ENCODE data around the gene DACH1.
"Not testable (repeated sequence)": the region's sequence is repeated elsewhere in the genome, so short reads cannot be mapped to it uniquely, and the experiment has no call there.

DACH1 gene

DNA sequence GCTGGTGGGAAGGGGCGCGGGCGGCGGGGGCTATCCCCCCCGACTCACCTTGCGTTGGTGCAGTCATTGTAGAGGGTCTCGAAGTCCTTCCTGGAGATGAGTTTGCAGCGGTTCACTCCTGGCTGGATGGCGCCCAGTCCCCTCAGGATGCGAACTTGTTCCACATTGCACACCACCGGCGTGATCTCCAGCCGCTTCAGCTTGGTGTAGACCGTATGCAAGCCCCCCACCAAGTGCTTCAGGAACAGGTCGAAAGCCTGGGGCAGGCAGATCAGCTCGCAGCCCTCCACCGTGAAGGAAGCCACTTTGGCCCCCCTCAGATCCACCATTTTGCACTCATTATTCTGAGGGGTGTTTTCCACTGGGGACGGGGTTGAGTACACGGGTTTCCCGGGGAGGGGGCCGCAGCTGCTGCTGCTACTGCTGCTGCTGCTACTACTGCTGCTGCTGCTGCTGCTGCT, 1.1 kb downstream of the DACH1 start:
- no peak for FAIRE-seq

DNA sequence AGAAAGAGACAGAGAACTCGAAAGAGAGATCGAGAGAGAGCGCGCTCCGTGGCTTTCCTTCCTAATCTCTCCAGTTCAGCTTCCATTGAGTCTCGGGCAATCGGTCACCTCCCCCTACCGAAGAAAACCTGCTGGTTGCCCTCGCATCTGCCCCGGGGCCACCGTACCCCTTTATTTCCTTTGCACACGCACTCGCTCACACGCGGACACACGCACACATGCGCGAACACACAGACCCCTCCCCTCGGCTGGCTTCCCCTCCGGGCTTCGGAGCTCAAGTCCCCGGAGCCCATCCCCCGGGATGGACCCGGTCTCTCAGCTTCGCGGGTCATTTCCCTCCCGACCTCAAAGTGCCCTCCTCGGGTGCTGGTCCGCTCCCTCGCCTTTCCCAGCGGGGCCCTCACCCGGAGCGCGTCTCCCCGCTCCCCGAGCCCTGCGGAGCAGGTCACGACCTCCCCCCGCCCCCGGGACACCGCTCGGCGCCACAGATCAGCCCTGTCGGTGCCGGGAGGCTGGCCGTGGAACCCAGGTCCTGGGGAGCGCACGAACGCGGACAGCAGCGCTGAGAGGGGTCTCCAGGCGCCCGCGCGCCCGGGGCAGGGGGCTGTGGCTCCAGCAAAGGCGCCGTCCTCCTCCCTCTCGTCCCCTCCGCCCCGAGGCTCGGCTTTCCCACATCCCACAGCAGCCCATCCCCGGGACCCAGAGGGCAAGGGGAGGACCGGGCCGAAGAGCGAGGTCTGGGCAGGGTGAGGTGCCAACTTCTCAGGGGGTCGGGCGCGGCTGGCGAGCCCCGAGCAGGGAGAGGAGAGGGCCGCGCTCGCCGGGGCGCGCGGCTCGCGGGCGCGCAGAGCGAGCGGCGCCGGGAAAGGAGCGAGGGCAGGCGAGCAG, 1.8 kb downstream of the DACH1 start:
- FAIRE-seq: no peak

DNA sequence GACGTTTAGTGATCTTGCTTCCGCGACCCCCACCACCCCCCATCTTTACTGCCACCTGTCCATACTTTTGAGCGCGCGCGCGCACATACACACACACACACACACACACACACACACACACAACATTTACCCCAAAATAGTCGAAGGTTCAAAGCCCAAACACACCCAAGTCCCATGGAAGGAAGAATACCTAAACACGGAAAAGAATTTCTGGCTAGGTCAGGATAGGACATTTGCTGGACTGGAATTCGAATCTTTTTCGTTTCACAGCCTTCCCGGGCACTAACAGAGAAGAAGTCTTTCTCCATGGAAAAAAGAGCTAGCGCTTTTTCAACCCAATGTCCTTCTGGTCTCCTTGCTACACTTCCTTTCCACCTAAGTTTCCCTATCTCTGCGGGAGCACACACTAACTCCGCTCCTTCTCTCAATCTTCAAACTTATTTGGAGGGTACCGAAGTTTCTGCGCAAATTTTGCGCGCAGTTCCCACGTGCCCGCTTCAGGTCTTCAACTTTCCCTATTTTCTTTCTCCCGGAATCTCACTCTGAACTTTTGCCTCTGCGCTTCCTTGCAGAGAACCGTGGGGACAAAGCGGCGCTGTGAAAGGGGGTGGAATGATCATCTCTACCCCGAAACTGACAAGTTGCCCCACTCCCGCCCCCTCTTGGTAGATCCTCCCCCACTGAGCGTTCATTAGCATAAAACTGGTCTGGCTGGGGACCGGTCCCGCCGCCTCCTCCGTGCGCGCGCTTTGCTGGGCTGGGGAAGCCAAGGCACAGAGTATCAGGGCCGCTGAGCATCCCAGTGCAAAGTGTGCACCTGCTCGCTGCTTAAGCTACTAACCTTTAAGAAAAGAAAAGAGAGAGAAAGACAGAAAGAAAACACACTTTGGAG, 2.7 kb downstream of the DACH1 start:
- no peak for FAIRE-seq

DNA sequence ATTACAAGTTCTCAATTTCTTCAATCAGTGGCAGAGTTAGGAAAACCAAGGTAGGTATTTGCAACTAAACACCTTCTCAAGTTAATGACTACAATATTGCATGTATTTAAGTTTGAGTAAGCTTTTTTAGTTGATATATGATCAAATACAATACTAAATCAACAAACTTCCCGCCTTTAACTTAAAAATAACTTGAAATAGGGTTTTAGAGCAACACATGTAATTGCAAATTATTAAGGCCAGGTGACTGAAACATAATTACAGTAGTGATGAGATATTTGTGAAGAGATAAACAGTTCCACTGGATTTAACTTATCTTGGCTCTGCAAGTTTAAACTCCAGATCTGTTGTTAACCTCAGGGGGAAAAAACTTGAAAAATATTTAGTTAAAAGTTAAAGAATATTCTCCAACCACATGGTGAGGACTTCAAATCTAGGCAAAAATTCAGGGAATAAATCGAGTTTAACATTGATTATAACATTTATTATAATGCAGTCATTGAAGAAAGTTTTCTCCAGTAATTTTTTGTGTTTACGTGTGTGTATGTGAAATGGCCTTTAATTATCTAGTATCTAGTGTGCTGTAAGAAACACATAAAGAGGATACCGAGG, 3.6 kb downstream of the DACH1 start:
- no peak for FAIRE-seq

DNA sequence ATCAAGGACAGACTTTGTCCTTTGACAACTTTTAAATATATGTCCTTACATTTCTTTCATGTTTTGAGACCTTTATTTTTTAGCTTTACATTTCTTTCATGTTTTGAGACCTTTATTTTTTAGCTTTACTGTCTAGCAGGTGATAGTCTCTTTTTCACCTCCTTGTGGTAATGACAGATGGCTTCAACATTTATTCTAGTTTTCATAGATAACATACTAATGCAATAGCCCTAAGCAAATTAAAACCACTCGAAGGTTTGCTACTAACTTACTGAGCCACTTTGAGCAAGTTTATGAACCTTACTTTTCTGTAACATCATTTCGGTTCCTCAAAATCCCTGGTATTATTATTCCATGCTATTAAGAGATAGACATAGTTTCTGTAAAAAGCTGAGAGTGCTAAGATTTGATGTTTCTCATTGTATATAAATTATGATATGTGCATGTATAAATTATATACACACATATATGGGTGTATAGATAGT, 4.5 kb downstream of the DACH1 start:
- no peak for FAIRE-seq

DNA sequence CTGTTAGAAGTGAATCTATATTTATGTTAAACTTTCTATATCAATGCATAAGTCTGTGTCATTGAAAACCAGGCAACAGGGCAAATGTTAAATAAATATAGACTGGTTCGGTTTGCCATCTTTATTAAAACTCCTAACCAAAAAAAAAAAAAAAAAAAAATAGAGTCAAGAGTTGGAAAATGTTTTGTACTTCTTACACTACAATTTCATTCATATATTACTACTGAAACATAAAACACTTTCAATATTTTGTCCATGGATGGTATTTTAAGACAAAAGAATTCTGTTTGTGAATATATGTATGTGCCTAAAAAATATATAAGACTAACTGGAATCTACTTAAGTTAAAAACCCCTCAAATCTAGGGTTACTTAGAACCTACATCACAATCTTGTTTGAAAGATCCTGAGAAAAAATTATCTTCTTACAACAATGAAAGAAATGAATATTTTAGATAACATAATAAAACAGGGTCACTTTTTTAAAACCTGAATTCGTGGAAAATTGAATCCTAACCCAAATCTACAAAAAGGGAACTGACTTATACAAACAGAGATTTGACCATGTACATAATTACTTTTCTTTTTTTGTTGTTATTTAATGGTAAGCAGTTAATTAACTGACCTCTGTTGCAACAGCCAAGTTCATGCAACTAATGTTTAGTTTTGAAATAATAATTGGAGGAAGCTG, 5.1 kb downstream of the DACH1 start:
- FAIRE-seq: no peak

DNA sequence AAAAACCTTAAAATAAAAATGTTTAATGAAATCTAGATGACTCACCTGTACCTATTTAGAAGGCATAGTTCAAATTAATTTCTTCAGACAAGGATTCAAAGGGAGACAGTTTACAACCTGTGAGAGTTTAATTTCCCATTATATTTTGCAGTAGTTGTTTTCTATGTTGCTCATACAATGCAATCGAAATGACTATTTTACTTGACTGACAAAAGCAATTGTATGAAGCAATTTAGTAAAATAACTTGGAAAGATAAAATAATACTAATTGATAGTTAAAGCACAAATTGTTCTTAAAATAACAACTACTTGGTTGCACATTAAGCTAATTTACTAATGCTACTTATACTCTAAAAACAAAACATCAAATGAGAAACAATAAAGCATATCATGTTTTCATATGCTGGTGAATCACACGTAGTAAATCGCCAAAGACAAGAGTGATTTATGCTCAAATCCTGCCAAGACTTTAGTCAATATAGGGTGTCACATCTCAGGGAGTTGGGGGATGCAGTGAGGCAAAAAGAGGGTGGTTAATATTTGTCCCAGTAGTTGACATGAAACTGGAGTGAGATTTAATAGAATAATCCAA, 6.4 kb downstream of the DACH1 start:
- FAIRE-seq: no peak

DNA sequence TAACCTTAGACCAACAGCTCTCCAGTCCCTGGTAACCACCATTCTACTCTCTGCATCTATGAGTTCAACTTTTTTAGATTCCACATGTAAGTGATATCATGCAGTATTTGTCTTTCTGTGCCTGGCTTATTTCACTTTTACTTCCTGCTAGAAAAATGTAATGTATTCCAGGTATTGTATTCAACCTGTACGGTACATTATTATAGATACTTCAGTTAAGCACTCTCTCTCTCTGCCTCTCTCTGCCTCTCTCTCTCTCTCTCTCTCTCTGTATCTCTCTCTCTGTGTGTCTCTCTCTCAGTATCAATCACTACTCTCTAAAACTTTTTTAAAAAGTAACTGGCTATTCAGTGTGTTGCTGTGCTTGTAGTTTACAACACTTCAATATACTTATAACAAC, 8.4 kb downstream of the DACH1 start:
- FAIRE-seq: no peak

DNA sequence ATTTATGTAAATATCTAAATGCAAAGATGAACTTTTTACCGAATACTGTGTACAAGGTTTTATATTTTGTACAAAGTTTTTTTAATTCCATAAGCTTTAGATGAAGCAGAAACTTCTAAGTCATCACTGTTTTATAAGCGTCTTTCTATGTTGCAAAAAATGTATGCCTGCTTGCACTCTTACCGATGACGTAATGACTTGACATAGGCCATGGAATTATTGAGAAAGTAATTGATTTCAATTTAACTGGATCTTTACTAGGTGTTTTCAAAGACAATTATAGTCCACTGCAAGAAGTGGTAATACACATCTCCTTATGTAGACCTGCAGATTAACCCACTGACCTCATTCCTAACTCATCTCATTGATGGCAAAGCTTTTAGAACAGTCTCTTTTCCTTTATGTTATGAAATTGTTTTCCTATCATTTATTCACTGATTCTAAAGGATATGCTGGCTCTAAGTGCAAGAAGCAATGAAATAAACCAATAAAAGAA, 10.4 kb downstream of the DACH1 start:
- FAIRE-seq: no peak

DNA sequence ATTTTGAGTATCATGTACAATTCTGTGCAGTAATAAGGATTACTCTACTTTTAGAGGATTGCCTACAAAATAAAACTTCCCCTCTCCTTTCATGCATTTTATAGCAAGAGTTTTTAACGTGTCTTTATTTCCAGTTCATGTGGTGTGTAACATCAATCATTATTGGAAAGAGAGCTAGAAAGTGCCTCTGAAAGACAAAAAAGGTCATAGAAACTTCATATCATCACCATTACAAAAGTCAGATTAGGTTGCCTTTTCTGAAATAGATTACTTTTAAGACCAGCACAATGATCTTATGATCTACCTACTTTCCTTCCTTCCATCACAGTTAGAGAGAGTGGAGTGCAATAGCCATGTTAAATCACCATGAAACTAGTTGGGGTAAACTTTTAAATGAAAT, 12.6 kb downstream of the DACH1 start:
- no peak for FAIRE-seq

DNA sequence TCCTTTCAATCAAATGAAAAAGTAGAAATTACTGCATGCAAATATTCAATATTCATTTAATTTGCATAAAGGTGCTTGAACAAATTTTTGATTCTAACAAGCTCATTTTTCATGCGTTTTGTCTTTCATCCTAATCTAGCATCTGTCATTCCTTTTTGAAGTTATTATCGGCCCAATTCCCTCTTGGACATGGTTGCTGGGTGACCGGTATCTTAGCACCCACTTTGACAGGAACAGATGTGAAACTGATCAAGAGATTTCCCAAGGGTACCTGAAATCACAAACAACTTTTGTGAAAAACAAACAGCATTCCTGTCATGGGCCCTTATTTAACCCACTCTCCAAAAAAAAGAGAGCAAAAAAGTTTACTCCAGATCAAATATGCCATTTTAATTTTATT, 13.3 kb downstream of the DACH1 start:
- no peak for FAIRE-seq

DNA sequence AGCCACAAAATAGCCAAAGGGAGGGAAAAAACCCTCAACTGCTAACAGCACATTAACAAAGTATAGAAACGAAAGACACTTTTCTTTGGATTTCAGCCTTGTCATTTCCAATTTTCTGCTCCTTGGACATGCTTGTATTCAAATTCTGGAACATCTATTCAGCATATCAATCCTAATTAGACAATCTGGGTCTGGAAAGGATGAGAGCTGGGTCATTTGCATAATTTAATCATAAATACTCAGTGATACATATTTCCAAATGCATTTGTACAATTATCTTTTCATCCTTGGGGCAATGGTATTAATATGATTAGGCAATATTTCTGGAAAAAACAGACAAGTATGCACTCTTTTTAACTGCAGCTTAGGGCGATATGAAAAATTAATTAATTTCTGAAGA, 14.3 kb downstream of the DACH1 start:
- no peak for FAIRE-seq

DNA sequence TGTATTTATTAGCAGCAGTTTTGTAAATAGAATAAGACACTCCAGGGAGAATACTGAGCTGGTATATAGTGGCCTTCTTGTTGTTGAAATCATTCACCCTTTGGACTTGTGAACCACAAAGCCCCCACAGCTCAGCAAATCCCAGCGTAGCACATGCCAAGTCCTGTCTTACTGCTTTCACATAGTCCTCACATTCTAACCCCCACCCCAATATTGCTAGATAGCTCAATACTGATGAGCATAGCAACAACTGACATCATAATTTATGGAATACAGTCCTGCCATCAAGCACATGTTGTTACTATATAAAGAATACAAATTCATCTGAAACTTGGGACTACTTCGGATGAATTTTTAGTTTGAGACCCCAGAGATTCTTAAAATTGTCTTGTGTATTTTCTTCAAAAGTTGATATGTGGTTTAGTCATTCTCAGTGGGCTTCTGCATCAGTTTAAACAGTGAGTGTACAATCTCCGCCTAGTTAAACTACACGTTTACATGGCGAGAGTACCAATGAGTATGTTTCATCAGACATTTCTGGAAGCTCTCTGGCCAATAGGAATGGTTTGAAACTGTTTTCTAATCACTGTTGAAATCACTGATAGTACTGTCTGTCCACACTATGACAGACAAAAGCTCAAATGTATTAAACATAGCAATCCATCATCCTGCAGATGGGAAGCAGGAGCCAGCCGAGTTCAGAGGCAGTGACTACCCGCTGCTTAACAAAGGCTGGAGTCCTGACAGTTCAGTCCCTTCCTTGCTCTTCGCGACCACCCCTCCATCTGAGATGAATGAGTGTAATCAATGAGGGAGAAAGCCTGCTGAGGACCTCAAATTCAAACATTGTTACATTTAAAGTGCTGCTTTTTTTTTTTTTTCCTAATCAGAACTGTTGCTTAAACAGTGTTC, 15.2 kb downstream of the DACH1 start:
- FAIRE-seq: no peak

DNA sequence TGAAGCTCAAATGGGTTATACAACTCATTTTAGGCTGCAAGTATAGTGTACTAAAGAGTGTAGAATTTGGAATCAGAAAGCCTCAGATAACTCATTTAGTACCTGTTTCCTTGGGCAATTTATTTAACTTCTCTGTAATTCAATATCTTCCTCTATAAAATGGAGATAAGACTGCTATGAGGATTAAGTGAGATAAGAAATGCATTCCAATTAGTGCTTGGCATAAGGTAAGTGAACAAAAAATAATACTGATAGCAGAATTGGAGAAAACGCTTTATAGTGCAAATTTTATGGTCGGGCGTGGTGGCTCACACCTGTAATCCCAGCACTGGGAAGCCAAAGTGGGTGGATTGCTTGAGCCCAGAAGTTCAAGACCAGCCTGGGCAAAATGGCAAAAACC, 25.0 kb downstream of the DACH1 start:
- no peak for FAIRE-seq

DNA sequence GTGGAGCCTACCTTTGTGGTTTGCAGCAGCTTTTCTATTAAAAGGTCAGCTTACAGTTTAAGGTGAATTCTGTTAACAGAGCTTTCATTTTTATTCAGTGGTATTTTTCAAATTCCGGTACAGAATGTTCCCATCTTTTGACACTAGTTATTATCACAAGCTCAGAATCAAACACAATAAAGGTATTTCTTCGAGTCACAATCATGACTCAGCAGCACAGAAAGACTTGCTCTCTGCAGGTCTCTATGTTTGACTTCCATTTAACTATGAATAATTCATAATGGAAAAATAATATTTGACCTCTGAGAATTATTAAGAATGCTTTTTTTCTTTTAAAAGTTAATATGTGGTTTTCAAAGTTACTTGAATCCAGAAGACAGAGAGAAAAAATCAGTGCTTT, 28.2 kb downstream of the DACH1 start:
- no peak for FAIRE-seq

DNA sequence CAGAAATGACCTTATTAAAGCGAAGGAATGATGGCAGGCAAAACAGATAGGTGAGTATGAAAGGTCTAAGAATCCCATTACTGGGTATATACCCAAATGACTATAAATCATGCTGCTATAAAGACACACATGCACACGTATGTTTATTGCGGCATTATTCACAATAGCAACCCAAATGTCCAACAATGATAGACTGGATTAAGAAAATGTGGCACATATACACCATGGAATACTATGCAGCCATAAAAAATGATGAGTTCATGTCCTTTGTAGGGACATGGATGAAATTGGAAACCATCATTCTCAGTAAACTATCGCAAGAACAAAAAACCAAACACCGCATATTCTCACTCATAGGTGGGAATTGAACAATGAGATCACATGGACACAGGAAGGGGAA, 29.4 kb downstream of the DACH1 start:
- FAIRE-seq: not testable (repeated sequence)

DNA sequence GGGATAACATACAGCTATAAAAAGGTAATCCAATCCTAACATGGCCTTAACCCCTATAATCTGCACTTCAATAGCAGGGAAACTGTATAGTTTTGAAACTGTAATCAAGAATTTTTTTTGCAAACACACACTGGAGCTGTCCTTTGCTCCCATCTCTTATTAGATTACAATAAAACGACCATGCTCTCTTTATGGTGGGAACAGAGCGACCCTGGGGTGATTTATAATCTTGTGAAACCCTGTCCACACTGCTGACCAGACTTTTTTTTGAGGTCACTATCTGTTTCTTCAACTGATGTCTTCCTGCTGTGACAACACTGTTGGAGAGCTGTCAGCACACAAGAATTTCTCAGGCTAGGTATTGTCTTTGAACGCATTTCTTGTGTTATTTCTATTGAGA, 35.3 kb downstream of the DACH1 start:
- no peak for FAIRE-seq

DNA sequence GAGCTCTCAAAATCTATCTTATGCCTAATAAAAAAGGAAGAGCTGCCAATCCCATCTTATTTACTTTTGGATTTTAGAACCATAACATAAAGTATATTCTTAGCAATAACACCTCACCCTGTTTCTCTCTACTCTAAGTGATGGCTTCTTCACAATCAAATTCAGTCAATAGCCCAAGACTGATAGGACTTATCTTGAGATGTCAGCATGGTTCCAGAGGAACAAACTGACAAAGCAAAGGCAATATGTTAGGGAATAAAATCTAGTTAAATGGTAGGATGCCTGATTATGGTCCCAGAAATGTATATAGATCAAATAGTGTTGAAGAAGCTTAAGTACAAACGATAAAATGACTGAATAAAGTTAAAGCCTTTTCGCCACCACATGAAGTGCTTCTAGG, 36.3 kb downstream of the DACH1 start:
- no peak for FAIRE-seq

DNA sequence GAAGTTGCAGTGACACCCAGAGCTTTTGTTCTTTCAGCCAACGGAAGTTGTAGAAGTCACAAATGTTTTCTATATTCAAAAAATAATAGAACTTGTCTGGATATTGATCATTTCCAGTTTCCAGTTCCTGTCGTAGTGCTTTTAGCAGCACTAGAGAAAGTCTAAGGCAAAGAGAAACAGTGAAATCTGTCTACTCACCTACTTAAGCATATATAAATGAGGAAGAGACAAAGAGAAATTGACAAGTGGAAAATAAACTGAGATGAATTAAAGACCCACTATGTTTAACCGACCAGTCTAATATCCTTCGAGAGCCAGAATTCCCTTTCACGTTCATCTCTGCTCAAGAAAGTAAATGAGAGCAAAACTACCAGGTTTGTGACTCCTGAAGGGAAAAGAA, 36.7 kb downstream of the DACH1 start:
- FAIRE-seq: no peak

DNA sequence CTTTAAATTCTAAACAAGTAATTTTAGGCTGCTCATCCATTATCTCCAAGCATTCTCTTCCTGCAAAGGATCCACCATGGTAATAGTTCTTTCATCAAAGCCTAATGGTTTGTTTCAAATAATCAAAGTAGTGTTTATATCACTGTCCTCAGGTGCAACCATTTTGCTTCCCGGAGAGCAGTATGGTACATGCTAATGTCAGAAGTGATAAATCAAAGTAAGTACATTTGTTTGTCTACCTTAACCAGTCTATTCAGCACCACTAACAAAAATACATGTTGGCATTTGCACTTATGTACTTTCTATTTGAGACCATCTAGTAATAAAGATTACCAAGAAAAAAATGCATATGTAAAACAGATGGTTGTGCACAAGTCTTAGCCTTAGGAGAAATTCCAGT, 37.5 kb downstream of the DACH1 start:
- no peak for FAIRE-seq

DNA sequence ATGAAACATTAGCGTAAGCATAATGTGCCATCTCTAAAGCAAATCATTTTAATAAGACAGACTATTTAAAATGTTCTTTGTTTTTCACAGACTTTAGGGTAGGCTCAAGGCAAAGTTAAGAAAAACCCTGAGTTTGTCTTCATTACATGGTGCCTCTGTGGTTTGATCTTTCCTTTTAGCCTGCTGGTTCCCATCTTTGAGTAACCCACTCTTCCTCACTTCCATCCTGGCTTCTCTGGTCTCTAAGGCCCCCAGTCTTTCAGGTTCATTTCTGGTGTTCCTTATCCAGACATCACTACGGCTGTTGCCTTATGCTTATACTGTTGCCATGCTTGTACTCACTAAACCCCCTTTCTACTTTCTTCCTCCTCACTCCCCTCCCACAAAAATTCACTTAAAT, 38.4 kb downstream of the DACH1 start:
- FAIRE-seq: no peak

Measured in A204.1 (cell line).